ENCODE measurements around the gene RBM26. TPM values are rescaled to one million over a fixed set of nuclear protein-coding genes. Genes with fewer than 3 reads are reported as not detected.

Gene RBM26
- total and polyA plus RNA-seq, 2 experiments from 2014 or later: 19.3 to 45.9 TPM

DNA sequence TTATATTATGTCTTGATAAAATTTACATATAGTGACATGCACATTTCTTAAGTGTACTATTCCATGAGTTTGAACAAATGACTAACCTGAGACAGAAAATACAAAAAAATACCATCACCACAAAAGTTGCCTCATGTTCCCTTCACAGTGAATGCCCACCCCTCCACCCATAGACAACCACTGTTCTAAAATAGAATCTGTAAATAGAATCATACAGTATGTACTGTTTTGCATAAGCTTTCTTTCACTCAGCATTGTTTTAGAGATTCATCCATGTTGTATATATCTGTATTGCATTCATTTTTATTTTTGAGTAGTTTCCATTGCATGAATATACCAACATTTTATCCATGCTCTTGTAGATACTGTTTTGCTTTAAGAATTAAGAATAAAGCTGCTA, 23.3 kb upstream of the RBM26 start:
- H3K9me2 ChIP-seq (replicated peaks; ENCODE audit: insufficient read depth): no peaks in the 10 kb centered on the region
- no peak overlapping the region for H2AFZ ChIP-seq
- TF ChIP-seq, protein P1, sequence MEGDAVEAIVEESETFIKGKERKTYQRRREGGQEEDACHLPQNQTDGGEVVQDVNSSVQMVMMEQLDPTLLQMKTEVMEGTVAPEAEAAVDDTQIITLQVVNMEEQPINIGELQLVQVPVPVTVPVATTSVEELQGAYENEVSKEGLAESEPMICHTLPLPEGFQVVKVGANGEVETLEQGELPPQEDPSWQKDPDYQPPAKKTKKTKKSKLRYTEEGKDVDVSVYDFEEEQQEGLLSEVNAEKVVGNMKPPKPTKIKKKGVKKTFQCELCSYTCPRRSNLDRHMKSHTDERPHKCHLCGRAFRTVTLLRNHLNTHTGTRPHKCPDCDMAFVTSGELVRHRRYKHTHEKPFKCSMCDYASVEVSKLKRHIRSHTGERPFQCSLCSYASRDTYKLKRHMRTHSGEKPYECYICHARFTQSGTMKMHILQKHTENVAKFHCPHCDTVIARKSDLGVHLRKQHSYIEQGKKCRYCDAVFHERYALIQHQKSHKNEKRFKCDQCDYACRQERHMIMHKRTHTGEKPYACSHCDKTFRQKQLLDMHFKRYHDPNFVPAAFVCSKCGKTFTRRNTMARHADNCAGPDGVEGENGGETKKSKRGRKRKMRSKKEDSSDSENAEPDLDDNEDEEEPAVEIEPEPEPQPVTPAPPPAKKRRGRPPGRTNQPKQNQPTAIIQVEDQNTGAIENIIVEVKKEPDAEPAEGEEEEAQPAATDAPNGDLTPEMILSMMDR (IDR thresholded peaks at IDR 0.05; ENCODE audit: poor library complexity): no peak
- TF ChIP-seq EZH2phosphoT487 (IDR thresholded peaks at IDR 0.05; ENCODE audit: low read depth, severe bottlenecking, unreplicated experiment): no peak
- no peak for TF ChIP-seq EZH2 (IDR thresholded peaks at IDR 0.05; ENCODE audit: borderline replicate concordance)
- no peaks in the 10 kb centered on the region for H3K9me3 ChIP-seq (ENCODE audit: low read depth)
- H3K4me1 ChIP-seq (ENCODE audit: insufficient read depth): no peaks in the 10 kb centered on the region
- H3K27ac ChIP-seq: no peak overlapping the region
- no peaks in the 10 kb centered on the region for H3K27me3 ChIP-seq
- H4K20me1 ChIP-seq (ENCODE audit: insufficient read depth, poor library complexity, severe bottlenecking): no peaks in the 10 kb centered on the region
- no peaks in the 10 kb centered on the region for H3K79me2 ChIP-seq
- no peak overlapping the region for H3K4me2 ChIP-seq
- no peak overlapping the region for H3K4me3 ChIP-seq
- H3K36me3 ChIP-seq (replicated peaks; ENCODE audit: insufficient read depth, low read depth): no peaks in the 10 kb centered on the region
- DNase-seq (ENCODE audit: low spot score): no peak

DNA sequence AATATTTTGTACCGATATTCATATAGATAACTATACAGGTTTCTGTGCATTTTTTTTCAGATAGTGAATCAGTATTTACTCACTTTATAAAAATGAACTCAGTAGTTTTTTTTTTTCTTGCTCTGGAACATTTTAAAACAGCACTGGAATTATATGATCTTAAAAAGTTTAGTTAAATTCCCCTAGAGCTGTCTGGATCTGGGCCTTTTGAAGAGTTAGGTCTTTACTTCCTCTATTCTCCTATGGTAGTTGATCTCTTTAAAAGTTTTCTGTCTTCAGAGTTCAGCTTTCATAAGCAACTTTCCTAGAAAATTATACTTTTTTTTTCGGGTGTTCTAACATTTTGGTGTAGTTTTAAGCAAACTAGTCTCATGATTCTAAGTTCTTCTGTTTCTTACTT, 21.8 kb upstream of the RBM26 start:
- Histone ChIP-seq H3K4me2 (no peak overlapping the region), H3K4me1 (ENCODE audit: insufficient read depth) (no peaks in the 10 kb centered on the region), H4K20me1 (ENCODE audit: insufficient read depth, poor library complexity, severe bottlenecking) (no peaks in the 10 kb centered on the region), H3K27ac (no peak overlapping the region), H3K36me3 (replicated peaks; ENCODE audit: insufficient read depth, low read depth) (no peaks in the 10 kb centered on the region), H3K4me3 (no peak overlapping the region), H3K9me2 (replicated peaks; ENCODE audit: insufficient read depth) (no peaks in the 10 kb centered on the region), H3K9me3 (ENCODE audit: low read depth) (no peaks in the 10 kb centered on the region), H3K27me3 (no peaks in the 10 kb centered on the region), H2AFZ (no peak overlapping the region), H3K79me2 (no peaks in the 10 kb centered on the region)
- TF ChIP-seq EZH2phosphoT487 (IDR thresholded peaks at IDR 0.05; ENCODE audit: low read depth, severe bottlenecking, unreplicated experiment) (no peak), EZH2 (IDR thresholded peaks at IDR 0.05; ENCODE audit: borderline replicate concordance) (no peak)
- TF ChIP-seq, protein P1 (IDR thresholded peaks at IDR 0.05; ENCODE audit: poor library complexity): no peak
- WGBS (ENCODE audit: low lambda C conversion rate, missing lambda C conversion rate): 52% methylated on average over 2 of the region's 2 CpGs
- no peak for DNase-seq (ENCODE audit: low spot score)

DNA sequence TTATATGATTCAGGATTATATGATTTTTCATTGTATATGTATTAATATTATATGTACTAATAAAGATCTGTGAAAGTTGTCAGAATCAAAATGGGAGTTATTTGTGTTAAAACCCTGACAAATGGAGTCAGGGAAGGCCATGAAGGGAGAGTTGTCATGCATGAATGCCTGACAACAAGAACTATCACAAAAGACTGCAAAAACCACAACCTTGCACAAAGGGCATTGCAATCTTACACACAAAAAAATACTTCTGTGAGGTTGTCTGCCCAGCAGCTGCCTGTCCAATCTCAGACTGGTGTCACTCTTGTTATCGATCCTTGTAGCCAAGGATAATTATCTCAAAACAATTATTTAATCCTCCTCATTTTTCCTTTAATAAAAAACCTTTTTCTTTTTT, 21.2 kb upstream of the RBM26 start:
- DNase-seq (ENCODE audit: low spot score): no peak
- no peaks in the 10 kb centered on the region for H3K9me2 ChIP-seq (replicated peaks; ENCODE audit: insufficient read depth)
- no peak overlapping the region for H3K4me2 ChIP-seq
- H4K20me1 ChIP-seq (ENCODE audit: insufficient read depth, poor library complexity, severe bottlenecking): no peaks in the 10 kb centered on the region
- H3K36me3 ChIP-seq (replicated peaks; ENCODE audit: insufficient read depth, low read depth): no peaks in the 10 kb centered on the region
- H3K79me2 ChIP-seq: no peaks in the 10 kb centered on the region
- no peak overlapping the region for H3K27ac ChIP-seq
- H3K27me3 ChIP-seq: no peaks in the 10 kb centered on the region
- no peaks in the 10 kb centered on the region for H3K9me3 ChIP-seq (ENCODE audit: low read depth)
- TF ChIP-seq, protein P1 (IDR thresholded peaks at IDR 0.05; ENCODE audit: poor library complexity): no peak
- TF ChIP-seq EZH2 (IDR thresholded peaks at IDR 0.05; ENCODE audit: borderline replicate concordance) (no peak), EZH2phosphoT487 (IDR thresholded peaks at IDR 0.05; ENCODE audit: low read depth, severe bottlenecking, unreplicated experiment) (no peak)
- no peaks in the 10 kb centered on the region for H3K4me1 ChIP-seq (ENCODE audit: insufficient read depth)
- no peak overlapping the region for H2AFZ ChIP-seq
- no peak overlapping the region for H3K4me3 ChIP-seq
- 83% methylated on average over 1 of the region's 1 CpG for WGBS (ENCODE audit: low lambda C conversion rate, missing lambda C conversion rate)
